C4-2B (cell line): Measurements from ENCODE around the gene EXOC6B.

Experiments used
- H3K27ac ChIP-seq: fragments of 450-650 bp; 2 replicates; pipeline ENCODE4 v1.5.1; 2017
- CTCF ChIP-seq: fragments of 450-650 bp; conservative IDR thresholded peaks from 2 replicates; pipeline ENCODE4 v1.5.1; 2017; ENCODE audit warnings: mild to moderate bottlenecking
- ZFX ChIP-seq: fragments of 450-650 bp; IDR thresholded peaks from 2 replicates; pipeline ENCODE4 v1.6.1; 2017

The EXOC6B gene

GRCh38 chr2:72629062-72629461 is 196.8 kb downstream of the EXOC6B start:
- no peak overlapping the region for H3K27ac ChIP-seq
- TF ChIP-seq ZFX (no peak), CTCF (no peak)

- H3K27ac ChIP-seq, result no peak overlapping the region
- TF ChIP-seq ZFX (no peak), CTCF (no peak)
Measured at GRCh38 chr2:72627083-72627482, 198.8 kb downstream of the EXOC6B start.

- no peak for TF ChIP-seq ZFX
- no peak for TF ChIP-seq CTCF
Measured at GRCh38 chr2:72625366-72625765, 200.5 kb downstream of the EXOC6B start.

GRCh38 chr2:72623481-72623880 is 202.4 kb downstream of the EXOC6B start:
- TF ChIP-seq CTCF, result no peak
- no peak for TF ChIP-seq ZFX
- no peak overlapping the region for H3K27ac ChIP-seq

More at GRCh38 chr2:72625366-72625765, 200.5 kb downstream of the EXOC6B start:
- no peak overlapping the region for H3K27ac ChIP-seq

GRCh38 chr2:72619626-72620025 is 206.2 kb downstream of the EXOC6B start:
- TF ChIP-seq ZFX (no peak), CTCF (no peak)
- H3K27ac ChIP-seq, result no peak overlapping the region

GRCh38 chr2:72613931-72614330 is 211.9 kb downstream of the EXOC6B start:
- no peak overlapping the region for H3K27ac ChIP-seq
- TF ChIP-seq CTCF, result no peak
- no peak for TF ChIP-seq ZFX

GRCh38 chr2:72612614-72613160 is 213.1 kb downstream of the EXOC6B start:
- no peak overlapping the region for H3K27ac ChIP-seq
- no peak for TF ChIP-seq CTCF
- TF ChIP-seq ZFX, result no peak
